ENCODE measurements around the gene OR8H3. TPM values are rescaled to one million over a fixed set of nuclear protein-coding genes. Genes with fewer than 3 reads are reported as not detected.

Gene OR8H3
- total RNA-seq, 1 experiment from 2014 or later: not detected

- no peak overlapping the region for H3K4me2 ChIP-seq (ENCODE audit: insufficient read depth, insufficient read length, low read length)
- no peak overlapping the region for H3K56ac ChIP-seq (ENCODE audit: insufficient read length, low read depth, low read length)
- H3K79me2 ChIP-seq (ENCODE audit: insufficient read depth, low read length): no peaks in the 10 kb centered on the region
- no peak overlapping the region for H2BK20ac ChIP-seq (ENCODE audit: low read depth, low read length, poor library complexity, severe bottlenecking)
- no peaks in the 10 kb centered on the region for H3K36me3 Mint-ChIP-seq (ENCODE audit: insufficient read depth in 1 of 3, low read depth in 3 of 3)
- no peak overlapping the region for H2AFZ ChIP-seq (ENCODE audit: low read length)
- no peak overlapping the region for H3K23ac ChIP-seq (ENCODE audit: insufficient read length, low read depth, low read length)
- H3K9ac ChIP-seq (ENCODE audit: extremely low read depth, insufficient read length, low read length): no peak overlapping the region
- H2BK120ac ChIP-seq (ENCODE audit: low read depth, low read length, poor library complexity, severe bottlenecking): no peak overlapping the region
- peaks cover 0 to 16% of the 10 kb centered on the region in 2 experiments; a peak in 3 of 5 replicates for H3K9me3 Mint-ChIP-seq
- no peak overlapping the region for H4K91ac ChIP-seq (ENCODE audit: insufficient read length, low read depth, low read length)
- no peak overlapping the region for H3K18ac ChIP-seq (ENCODE audit: insufficient read length, low read depth, low read length)
- peaks cover 9% of the 10 kb centered on the region for H3K9me3 ChIP-seq (ENCODE audit: control insufficient read depth, low read depth, low read length)
- no peaks in the 10 kb centered on the region for H3K79me1 ChIP-seq (ENCODE audit: insufficient read depth, low read depth, low read length, poor library complexity, severe bottlenecking)
- no peaks in the 10 kb centered on the region for H3K27me3 Mint-ChIP-seq (ENCODE audit: low read depth)
- H3K23me2 ChIP-seq (ENCODE audit: insufficient read length, low read depth, low read length, poor library complexity, severe bottlenecking): no peaks in the 10 kb centered on the region
- no peak overlapping the region for H4K5ac ChIP-seq (ENCODE audit: insufficient read length, low read depth, low read length)
- no peak overlapping the region for H2BK5ac ChIP-seq (ENCODE audit: insufficient read length, low read length)
- no CpG with 5 or more reads among the region's 3 CpGs for WGBS (ENCODE audit: extremely low coverage, insufficient read length, low lambda C conversion rate)
- H4K8ac ChIP-seq (replicated peaks; ENCODE audit: insufficient read length, low read depth, low read length): no peak overlapping the region
- DNase-seq: no peak
- H3K14ac ChIP-seq (ENCODE audit: insufficient read depth, low read length): no peak overlapping the region
- no peak overlapping the region for H2BK12ac ChIP-seq (ENCODE audit: insufficient read length, low read depth, low read length)
- no peaks in the 10 kb centered on the region for H3K27me3 ChIP-seq (ENCODE audit: insufficient read depth, low read length)
- no peak overlapping the region for H3K4ac ChIP-seq (ENCODE audit: low read depth, low read length)
- no peak overlapping the region for H2BK15ac ChIP-seq (ENCODE audit: low read depth, low read length)
- H2AK5ac ChIP-seq (ENCODE audit: insufficient read length, low read length): no peak overlapping the region
- no peak for TF ChIP-seq CTCF (conservative IDR thresholded peaks at IDR 0.05)
- H3K27ac ChIP-seq (ENCODE audit: insufficient read length, low read depth, low read length): no peak overlapping the region
- no peak overlapping the region for H3K27ac Mint-ChIP-seq
- H3K4me1 Mint-ChIP-seq: no peaks in the 10 kb centered on the region
- no peaks in the 10 kb centered on the region for H3K4me1 ChIP-seq (ENCODE audit: insufficient read depth, low read length)
- H4K20me1 ChIP-seq (ENCODE audit: control insufficient read depth, insufficient read depth, insufficient read length): no peaks in the 10 kb centered on the region
- H3T11ph ChIP-seq (ENCODE audit: low read length): no peak overlapping the region
- H3K4me3 Mint-ChIP-seq: no peak overlapping the region
These were observed 41.6 kb downstream of the OR8H3 start for GRCh38 chr11:56163804-56164203.

All from H9 (cell line).